IPS-NIHi7 (cell line): ENCODE measurements around the gene GEMIN5.
"Not testable (repeated sequence)": the region's sequence is repeated elsewhere in the genome, so short reads cannot be mapped to it uniquely, and the experiment has no call there.

ENCODE experiments used
- DNase-seq: peaks from one replicate; pipeline ENCODE4 v3.0.0; 2012; ENCODE audit warnings: mixed read lengths; ENCODE audit errors: extremely low spot score

GEMIN5 gene

GRCh38 chr5:154937718-154938466 lies at the start of gene GEMIN5:
Gene GEMIN5, minus strand, starts transcription at chr5:154938211. Its CDS starts 78 bp downstream, at chr5:154938133.
- peak; percentile 96 for DNase-seq

- DNase-seq, result no peak
Observed at GRCh38 chr5:154986151-154986550, 48.1 kb upstream of the GEMIN5 start.

- DNase-seq, result no peak
Observed at GRCh38 chr5:154984946-154985516, 47.0 kb upstream of the GEMIN5 start.

- DNase-seq, result not testable (repeated sequence)
Observed at GRCh38 chr5:154978294-154978693, 40.3 kb upstream of the GEMIN5 start.

- no peak for DNase-seq
Observed at GRCh38 chr5:154977409-154977808, 39.4 kb upstream of the GEMIN5 start.

GRCh38 chr5:154976082-154976481 lies 38.1 kb upstream of the GEMIN5 start:
- not testable (repeated sequence) for DNase-seq

GRCh38 chr5:154972476-154973080 lies 34.6 kb upstream of the GEMIN5 start:
- DNase-seq, result peak; percentile 58

GRCh38 chr5:154971501-154971900 lies 33.5 kb upstream of the GEMIN5 start:
- DNase-seq, result no peak

GRCh38 chr5:154970759-154971158 lies 32.7 kb upstream of the GEMIN5 start:
- DNase-seq, result no peak

GRCh38 chr5:154968953-154969352 lies 30.9 kb upstream of the GEMIN5 start:
- DNase-seq, result no peak

- peak; percentile 25 for DNase-seq
Observed at GRCh38 chr5:154967421-154968024, 29.5 kb upstream of the GEMIN5 start.

- DNase-seq, result no peak
Observed at GRCh38 chr5:154966874-154967273, 28.9 kb upstream of the GEMIN5 start.

GRCh38 chr5:154966081-154966841 lies 28.2 kb upstream of the GEMIN5 start:
- DNase-seq, result no peak

- no peak for DNase-seq
Observed at GRCh38 chr5:154962494-154962893, 24.5 kb upstream of the GEMIN5 start.

GRCh38 chr5:154956712-154957111 lies 18.7 kb upstream of the GEMIN5 start:
- no peak for DNase-seq

GRCh38 chr5:154949781-154950180 lies 11.8 kb upstream of the GEMIN5 start:
- no peak for DNase-seq

GRCh38 chr5:154948313-154948712 lies 10.3 kb upstream of the GEMIN5 start:
- DNase-seq, result no peak

- DNase-seq, result no peak
Observed at GRCh38 chr5:154947778-154948177, 9.8 kb upstream of the GEMIN5 start.

- DNase-seq, result no peak
Observed at GRCh38 chr5:154945695-154946301, 7.8 kb upstream of the GEMIN5 start.

GRCh38 chr5:154944716-154945115 lies 6.7 kb upstream of the GEMIN5 start:
- no peak for DNase-seq

GRCh38 chr5:154943527-154943926 lies 5.5 kb upstream of the GEMIN5 start:
- DNase-seq, result no peak
